Sigmoid colon (tissue), 4 donors: ENCODE data around the gene NUFIP2.

Source experiments
- CTCF ChIP-seq, 4 experiments: fragments of 450-650 bp in 3 of 4; fragments of 200-600 bp in 1 of 4; IDR thresholded peaks; one replicate each; pipeline ENCODE4 v1.5.1; 2016 to 2019; ENCODE audit warnings: antibody characterized with exemption in 4 of 4, mild to moderate bottlenecking in 3 of 4, moderate library complexity in 2 of 4
- POLR2A ChIP-seq, 2 donors: fragments of 450-650 bp; IDR thresholded peaks; one replicate each; pipeline ENCODE4 v1.6.1; 2016; ENCODE audit warnings: antibody characterized with exemption in 2 of 2, mild to moderate bottlenecking in 2 of 2, moderate library complexity in 2 of 2
- POLR2AphosphoS5 ChIP-seq, 4 donors: sonication (generic); formaldehyde crosslinking; IDR thresholded peaks; one replicate each; pipeline ENCODE4 v1.6.1; 2017; ENCODE audit warnings: antibody characterized with exemption in 4 of 4

- TF ChIP-seq CTCF (IDR thresholded peaks at IDR 0.05) (no peak), POLR2A (IDR thresholded peaks at IDR 0.05) (no peak), POLR2AphosphoS5 (IDR thresholded peaks at IDR 0.05) (no peak)
These were observed 78.2 kb downstream of the NUFIP2 start for GRCh38 chr17:29215717-29216116.
